HCT116 (cell line): ENCODE measurements around the gene EVL.

Experiments used
- CTCF ChIP-seq, 3 experiments: fragments of 200-600 bp in 1 of 3; sonication (generic) in 1 of 3; IDR thresholded peaks in 2 of 3; conservative IDR thresholded peaks in 1 of 3; 2 replicates each; pipeline ENCODE4 v1.5.1; 2012 to 2017; ENCODE audit warnings: low read depth in 2 of 3, low read length in 2 of 3, antibody characterized with exemption in 1 of 3, borderline replicate concordance in 1 of 3, control low read depth in 1 of 3, mild to moderate bottlenecking in 1 of 3, mixed read lengths in 1 of 3, mixed run types in 1 of 3, moderate library complexity in 1 of 3; ENCODE audit not compliant: insufficient read depth in 1 of 3
- EGR1 ChIP-seq: IDR thresholded peaks from 2 replicates; pipeline ENCODE4 v1.6.1; 2012; ENCODE audit warnings: low read depth
- ELF1 ChIP-seq: IDR thresholded peaks from 2 replicates; pipeline ENCODE4 v1.6.1; 2012; ENCODE audit warnings: low read depth, borderline replicate concordance
- EZH2 ChIP-seq: fragments of 200-600 bp; sonication (generic); IDR thresholded peaks from 2 replicates; pipeline ENCODE4 v1.6.1; 2017; ENCODE audit warnings: antibody characterized with exemption, mixed run types
- EZH2phosphoT487 ChIP-seq: fragments of 200-600 bp; IDR thresholded peaks from 2 replicates; pipeline ENCODE4 v1.6.1; 2018; ENCODE audit warnings: antibody characterized with exemption, borderline replicate concordance
- FOSL1 ChIP-seq: IDR thresholded peaks from 2 replicates; pipeline ENCODE4 v1.6.1; 2012; ENCODE audit warnings: low read depth
- JUND ChIP-seq: IDR thresholded peaks from 2 replicates; pipeline ENCODE4 v1.6.1; 2012
- POLR2A ChIP-seq: IDR thresholded peaks from 2 replicates; pipeline ENCODE4 v1.7.0; 2011; ENCODE audit warnings: borderline replicate concordance; ENCODE audit not compliant: insufficient read depth, insufficient read length; ENCODE audit errors: extremely low read depth
- POLR2AphosphoS5 ChIP-seq: IDR thresholded peaks from 2 replicates; pipeline ENCODE4 v1.6.1; 2011; ENCODE audit warnings: mild to moderate bottlenecking, low read depth, low read length, moderate library complexity
- RAD21 ChIP-seq: IDR thresholded peaks from 2 replicates; pipeline ENCODE4 v1.6.1; 2012; ENCODE audit warnings: low read depth, mild to moderate bottlenecking
- TCF7L2 ChIP-seq: IDR thresholded peaks from 2 replicates; pipeline ENCODE4 v1.7.0; 2011; ENCODE audit warnings: borderline replicate concordance, inconsistent platforms; ENCODE audit not compliant: insufficient read depth, insufficient read length; ENCODE audit errors: extremely low read depth
- TF ChIP-seq, protein P1 (sequence below): IDR thresholded peaks from 2 replicates; pipeline ENCODE4 v1.6.1; 2012

GRCh38 chr14:100049220-100049619 lies 16.0 kb upstream of the EVL start:
- no peak for TF ChIP-seq CTCF (IDR thresholded peaks at IDR 0.05 in 2 of 3, conservative IDR thresholded peaks at IDR 0.05 in 1 of 3; ENCODE audit: borderline replicate concordance in 1 of 3, insufficient read depth in 1 of 3, low read depth in 2 of 3, low read length in 2 of 3)
- TF ChIP-seq POLR2A = no peak
- TF ChIP-seq FOSL1 = no peak
- TF ChIP-seq RAD21 = no peak
- TF ChIP-seq EZH2 = no peak
- no peak for TF ChIP-seq EZH2phosphoT487
- no peak for TF ChIP-seq TCF7L2
- no peak for TF ChIP-seq POLR2AphosphoS5
- TF ChIP-seq ELF1 = no peak
- TF ChIP-seq, protein P1, sequence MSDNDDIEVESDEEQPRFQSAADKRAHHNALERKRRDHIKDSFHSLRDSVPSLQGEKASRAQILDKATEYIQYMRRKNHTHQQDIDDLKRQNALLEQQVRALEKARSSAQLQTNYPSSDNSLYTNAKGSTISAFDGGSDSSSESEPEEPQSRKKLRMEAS = no peak
- TF ChIP-seq EGR1 = no peak
- TF ChIP-seq JUND = no peak
